PC-3 (cell line): ENCODE results near the gene MRPL2. TPM values are rescaled to one million over a fixed set of nuclear protein-coding genes. Genes with fewer than 3 reads are reported as not detected.

ENCODE experiments used
- ATAC-seq: fragments of 200-7000 bp; cut with Tn5 transposase; 2 replicates; pipeline ENCODE4 v1.9.1; 2020; ENCODE audit warnings: mild to moderate bottlenecking, moderate library complexity
- BruUV-seq: library from RNA; stranded (reverse); fragments of 400-500 nt; replicated peaks from 2 replicates; lab custom pipeline; 2021; lab: Mats Ljungman, UMichigan
- CTCF ChIA-PET: fragments of 300-600 bp; sonication (Branson Sonifier 250); formaldehyde crosslinking; loops from one replicate; lab custom pipeline; 2022; ENCODE audit warnings: antibody characterized with exemption; lab: Charles Lee
- POLR2A ChIA-PET: fragments of 300-600 bp; sonication (Branson Sonifier 250); formaldehyde crosslinking; loops from one replicate; lab custom pipeline; 2022; ENCODE audit warnings: antibody characterized with exemption; ENCODE audit not compliant: unreplicated experiment; lab: Charles Lee
- DNase-seq: peaks from one replicate; pipeline ENCODE4 v3.0.0-alpha.2; 2015
- H2AFZ ChIP-seq: fragments of 300-600 bp; sonication (generic); 2 replicates; pipeline ENCODE4 v1.6.0; 2016; ENCODE audit warnings: antibody characterized with exemption, low read length
- H3F3A ChIP-seq: fragments of 300-600 bp; sonication (generic); one replicate; pipeline ENCODE4 v1.6.0; 2017; ENCODE audit warnings: antibody characterized with exemption, low read length, control low read depth, mild to moderate bottlenecking; ENCODE audit not compliant: unreplicated experiment
- H3K27ac ChIP-seq: fragments of 300-600 bp; sonication (generic); 2 replicates; pipeline ENCODE4 v1.5.1; 2016; ENCODE audit warnings: mild to moderate bottlenecking, low read length
- H3K27me3 ChIP-seq: fragments of 300-600 bp; sonication (generic); 2 replicates; pipeline ENCODE4 v1.6.1; 2016; ENCODE audit warnings: low read length, mixed read lengths
- H3K36me3 ChIP-seq: fragments of 300-600 bp; sonication (generic); 2 replicates; pipeline ENCODE4 v1.6.1; 2016; ENCODE audit warnings: low read depth, mixed run types, low read length, mixed read lengths
- H3K4me1 ChIP-seq: fragments of 300-600 bp; sonication (generic); 2 replicates; pipeline ENCODE4 v1.5.1; 2016; ENCODE audit warnings: low read length; ENCODE audit not compliant: insufficient read depth
- H3K4me2 ChIP-seq: fragments of 300-600 bp; sonication (generic); 2 replicates; pipeline ENCODE4 v1.6.0; 2016; ENCODE audit warnings: low read length
- H3K4me3 ChIP-seq: fragments of 300-600 bp; sonication (generic); 2 replicates; pipeline ENCODE4 v1.5.1; 2016; ENCODE audit warnings: mild to moderate bottlenecking, low read length, mixed read lengths
- H3K79me2 ChIP-seq: fragments of 300-600 bp; sonication (generic); 2 replicates; pipeline ENCODE4 v1.6.1; 2017; ENCODE audit warnings: low read length, mixed read lengths
- H3K9ac ChIP-seq: fragments of 300-600 bp; sonication (generic); 2 replicates; pipeline ENCODE4 v1.6.0; 2016; ENCODE audit warnings: mild to moderate bottlenecking, low read length
- H3K9me2 ChIP-seq: fragments of 300-600 bp; sonication (generic); replicated peaks from 2 replicates; pipeline ENCODE4 v1.6.1; 2016; ENCODE audit warnings: mixed run types, low read length, mixed read lengths
- H3K9me3 ChIP-seq: fragments of 300-600 bp; sonication (generic); 2 replicates; pipeline ENCODE4 v1.6.1; 2016; ENCODE audit warnings: low read length, mixed read lengths
- H4K20me1 ChIP-seq: fragments of 300-600 bp; sonication (generic); 2 replicates; pipeline ENCODE4 v1.6.1; 2016; ENCODE audit warnings: low read length, mixed read lengths
- CTCF ChIP-seq: fragments of 300-600 bp; sonication (generic); conservative IDR thresholded peaks from 2 replicates; pipeline ENCODE4 v1.5.1; 2017; ENCODE audit warnings: antibody characterized with exemption, low read depth, mild to moderate bottlenecking, low read length
- EZH2 ChIP-seq: fragments of 300-600 bp; sonication (generic); IDR thresholded peaks from one replicate; pipeline ENCODE4 v1.6.1; 2017; ENCODE audit warnings: antibody characterized with exemption, mild to moderate bottlenecking, low read length; ENCODE audit not compliant: unreplicated experiment
- EZH2phosphoT487 ChIP-seq: fragments of 300-600 bp; sonication (generic); IDR thresholded peaks from 2 replicates; pipeline ENCODE4 v1.6.1; 2018; ENCODE audit warnings: mild to moderate bottlenecking, antibody characterized with exemption, low read length, borderline replicate concordance
- intact Hi-C: fragments of 100-400 bp; cut with micrococcal nuclease; formaldehyde crosslinking; loops from 2 replicates; pipeline ENCODE4 v1.9.0; 2023
- total RNA-seq: library from RNA; depleted of rRNA; stranded (reverse); fragments of >200 nt; gene quantifications from 2 replicates; pipeline ENCODE4 v1.2.3, GENCODE V29; 2014

MRPL2 gene
- total RNA-seq, 1 experiment from 2014 or later = 59.8 TPM

GRCh38 chr6:43029120-43029519, 30.1 kb downstream of the MRPL2 start:
- Histone ChIP-seq H2AFZ (no peak overlapping the region), H3K4me2 (no peak overlapping the region), H3K9ac (no peak overlapping the region), H3K9me2 (no peaks in the 10 kb centered on the region), H3F3A (no peaks in the 10 kb centered on the region), H3K4me3 (no peak overlapping the region), H3K79me2 (peaks cover 9% of the 10 kb centered on the region), H3K27ac (no peak overlapping the region), H3K9me3 (no peaks in the 10 kb centered on the region), H3K27me3 (no peaks in the 10 kb centered on the region), H4K20me1 (no peaks in the 10 kb centered on the region), H3K4me1 (no peaks in the 10 kb centered on the region), H3K36me3 (peaks cover 49% of the 10 kb centered on the region)
- TF ChIP-seq CTCF (no peak), EZH2 (no peak), EZH2phosphoT487 (no peak)
- ATAC-seq (no peak), DNase-seq (no peak)
- CTCF ChIA-PET = no interaction called here
- POLR2A ChIA-PET = no interaction called here
- intact Hi-C loops = no loop called here
- BruUV-seq = no TSS peak

GRCh38 chr6:43026365-43026764, 32.9 kb downstream of the MRPL2 start:
- no peaks in the 10 kb centered on the region for H3K27me3 ChIP-seq
- H3K27ac ChIP-seq = no peak overlapping the region
- DNase-seq (no peak), ATAC-seq (no peak)
- intact Hi-C loops = no loop called here
- CTCF ChIA-PET = no interaction called here
- POLR2A ChIA-PET = no interaction called here
- H3K9me2 ChIP-seq = no peaks in the 10 kb centered on the region
- no peaks in the 10 kb centered on the region for H3K9me3 ChIP-seq
- no peak for TF ChIP-seq CTCF
- no peak for TF ChIP-seq EZH2
- TF ChIP-seq EZH2phosphoT487 = no peak
- H3K36me3 ChIP-seq = peaks cover 47% of the 10 kb centered on the region
- H3K4me1 ChIP-seq = peaks cover 5% of the 10 kb centered on the region; the same call in 1 of the 2 replicates
- no peak overlapping the region for H3K4me3 ChIP-seq
- no peaks in the 10 kb centered on the region for H4K20me1 ChIP-seq
- H3F3A ChIP-seq = no peaks in the 10 kb centered on the region
- H3K9ac ChIP-seq = no peak overlapping the region
- no peak overlapping the region for H2AFZ ChIP-seq
- no TSS peak for BruUV-seq
- peaks cover 35% of the 10 kb centered on the region for H3K79me2 ChIP-seq
- no peak overlapping the region for H3K4me2 ChIP-seq

GRCh38 chr6:43024436-43024835, 34.8 kb downstream of the MRPL2 start:
- peaks cover 35% of the 10 kb centered on the region for H3K79me2 ChIP-seq
- peaks cover 43% of the 10 kb centered on the region for H3K36me3 ChIP-seq
- no peaks in the 10 kb centered on the region for H3F3A ChIP-seq
- DNase-seq = no peak
- no peak overlapping the region for H3K27ac ChIP-seq
- no peaks in the 10 kb centered on the region for H3K9me2 ChIP-seq
- intact Hi-C loops = no loop called here
- CTCF ChIA-PET = no interaction called here
- H3K9me3 ChIP-seq = no peaks in the 10 kb centered on the region
- H3K4me1 ChIP-seq = peaks cover 13% of the 10 kb centered on the region
- no peak for ATAC-seq
- POLR2A ChIA-PET = no interaction called here
- no TSS peak for BruUV-seq
- H3K27me3 ChIP-seq = no peaks in the 10 kb centered on the region
- no peak overlapping the region for H3K9ac ChIP-seq
- no peak overlapping the region for H3K4me2 ChIP-seq
- no peaks in the 10 kb centered on the region for H4K20me1 ChIP-seq
- H2AFZ ChIP-seq = no peak overlapping the region
- TF ChIP-seq CTCF (no peak), EZH2phosphoT487 (no peak), EZH2 (no peak)
- H3K4me3 ChIP-seq = no peak overlapping the region
